ENCODE measurements around the gene PDLIM4.

The PDLIM4 gene

DNA sequence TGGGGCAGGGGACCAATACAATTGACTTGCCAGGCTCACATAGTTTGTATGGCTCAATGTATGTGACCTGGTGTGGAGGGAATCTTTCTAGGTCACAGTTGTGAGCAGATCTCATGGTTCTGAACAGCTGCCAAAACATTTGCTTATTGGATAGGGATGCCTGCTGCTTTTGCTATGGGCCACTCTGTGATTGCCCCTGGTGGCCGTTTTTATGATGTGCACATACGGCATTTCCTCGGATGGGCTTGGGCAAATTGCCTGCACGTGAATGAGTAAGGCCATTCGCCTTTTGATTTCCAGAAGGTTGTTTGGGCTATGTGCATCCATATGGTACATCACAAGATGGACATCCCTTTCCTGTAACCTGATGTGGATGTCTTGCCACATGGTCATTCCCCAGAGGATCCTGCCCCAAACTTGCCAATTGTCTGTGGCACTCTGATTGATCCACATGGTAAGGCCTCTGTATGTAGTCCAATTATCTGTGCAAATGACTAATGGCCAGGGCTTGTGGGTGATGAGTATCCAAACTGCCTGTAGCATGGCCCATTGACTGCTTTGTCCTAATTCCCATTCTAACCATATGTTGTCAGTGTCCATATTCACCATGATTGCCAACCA is 26.0 kb downstream of the PDLIM4 start:
- Histone ChIP-seq H3K4me3 (ENCODE audit: low read length) (no peak overlapping the region), H3K4me2 (ENCODE audit: low read length) (no peak overlapping the region), H3K9me3 (ENCODE audit: control insufficient read depth, insufficient read depth, low read length) (no peaks in the 10 kb centered on the region), H3K79me2 (ENCODE audit: control insufficient read depth, low read length) (no peaks in the 10 kb centered on the region), H3K27me3 (ENCODE audit: control insufficient read depth, low read length) (peaks cover 8% of the 10 kb centered on the region), H3F3A (ENCODE audit: control insufficient read depth, insufficient read depth) (no peaks in the 10 kb centered on the region), H3K9me2 (replicated peaks; ENCODE audit: control insufficient read depth, low read length) (no peaks in the 10 kb centered on the region), H3K4me1 (ENCODE audit: control insufficient read depth, low read length) (no peaks in the 10 kb centered on the region), H3K36me3 (ENCODE audit: control insufficient read depth, low read length) (no peaks in the 10 kb centered on the region), H4K20me1 (ENCODE audit: control insufficient read depth, insufficient read depth, low read depth, low read length) (no peaks in the 10 kb centered on the region), H3K27ac (ENCODE audit: low read depth, low read length) (no peak overlapping the region)
- no peak for TF ChIP-seq EZH2phosphoT487 (IDR thresholded peaks at IDR 0.05; ENCODE audit: borderline replicate concordance, low read length)
- TF ChIP-seq, protein P1, sequence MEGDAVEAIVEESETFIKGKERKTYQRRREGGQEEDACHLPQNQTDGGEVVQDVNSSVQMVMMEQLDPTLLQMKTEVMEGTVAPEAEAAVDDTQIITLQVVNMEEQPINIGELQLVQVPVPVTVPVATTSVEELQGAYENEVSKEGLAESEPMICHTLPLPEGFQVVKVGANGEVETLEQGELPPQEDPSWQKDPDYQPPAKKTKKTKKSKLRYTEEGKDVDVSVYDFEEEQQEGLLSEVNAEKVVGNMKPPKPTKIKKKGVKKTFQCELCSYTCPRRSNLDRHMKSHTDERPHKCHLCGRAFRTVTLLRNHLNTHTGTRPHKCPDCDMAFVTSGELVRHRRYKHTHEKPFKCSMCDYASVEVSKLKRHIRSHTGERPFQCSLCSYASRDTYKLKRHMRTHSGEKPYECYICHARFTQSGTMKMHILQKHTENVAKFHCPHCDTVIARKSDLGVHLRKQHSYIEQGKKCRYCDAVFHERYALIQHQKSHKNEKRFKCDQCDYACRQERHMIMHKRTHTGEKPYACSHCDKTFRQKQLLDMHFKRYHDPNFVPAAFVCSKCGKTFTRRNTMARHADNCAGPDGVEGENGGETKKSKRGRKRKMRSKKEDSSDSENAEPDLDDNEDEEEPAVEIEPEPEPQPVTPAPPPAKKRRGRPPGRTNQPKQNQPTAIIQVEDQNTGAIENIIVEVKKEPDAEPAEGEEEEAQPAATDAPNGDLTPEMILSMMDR (IDR thresholded peaks at IDR 0.05; ENCODE audit: low read depth, low read length, poor library complexity, severe bottlenecking): peak; percentile 20

DNA sequence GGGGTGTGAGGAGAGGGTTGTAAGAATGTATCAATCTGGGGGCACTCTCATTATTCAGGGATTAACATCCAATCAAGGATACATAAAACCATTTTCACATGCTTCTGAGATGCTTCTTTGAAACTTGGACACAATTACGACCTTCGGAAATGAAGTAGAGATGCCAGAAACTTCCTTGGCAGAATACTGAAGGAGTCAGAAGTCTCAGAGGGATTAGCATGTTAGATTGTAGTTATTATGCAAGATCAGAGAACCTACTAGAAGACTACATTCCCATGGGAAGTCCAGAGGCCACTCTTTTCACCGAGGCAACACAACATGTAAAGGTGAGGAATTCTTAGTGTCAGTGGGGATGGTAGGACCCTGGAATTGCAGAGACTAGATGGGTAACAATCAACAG is 31.6 kb downstream of the PDLIM4 start:
- no peak overlapping the region for H3K4me2 ChIP-seq (ENCODE audit: low read length)
- H3K79me2 ChIP-seq (ENCODE audit: control insufficient read depth, low read length): no peaks in the 10 kb centered on the region
- H3F3A ChIP-seq (ENCODE audit: control insufficient read depth, insufficient read depth): no peaks in the 10 kb centered on the region
- no peaks in the 10 kb centered on the region for H4K20me1 ChIP-seq (ENCODE audit: control insufficient read depth, insufficient read depth, low read depth, low read length)
- no peaks in the 10 kb centered on the region for H3K9me3 ChIP-seq (ENCODE audit: control insufficient read depth, insufficient read depth, low read length)
- no peaks in the 10 kb centered on the region for H3K9me2 ChIP-seq (replicated peaks; ENCODE audit: control insufficient read depth, low read length)
- peaks cover 32% of the 10 kb centered on the region for H3K27me3 ChIP-seq (ENCODE audit: control insufficient read depth, low read length)
- no peaks in the 10 kb centered on the region for H3K36me3 ChIP-seq (ENCODE audit: control insufficient read depth, low read length)
- H3K27ac ChIP-seq (ENCODE audit: low read depth, low read length): no peak overlapping the region
- TF ChIP-seq EZH2phosphoT487 (IDR thresholded peaks at IDR 0.05; ENCODE audit: borderline replicate concordance, low read length): no peak
- TF ChIP-seq, protein P1 (IDR thresholded peaks at IDR 0.05; ENCODE audit: low read depth, low read length, poor library complexity, severe bottlenecking): no peak
- H3K4me1 ChIP-seq (ENCODE audit: control insufficient read depth, low read length): peaks cover 15% of the 10 kb centered on the region
- no peak overlapping the region for H3K4me3 ChIP-seq (ENCODE audit: low read length)

DNA sequence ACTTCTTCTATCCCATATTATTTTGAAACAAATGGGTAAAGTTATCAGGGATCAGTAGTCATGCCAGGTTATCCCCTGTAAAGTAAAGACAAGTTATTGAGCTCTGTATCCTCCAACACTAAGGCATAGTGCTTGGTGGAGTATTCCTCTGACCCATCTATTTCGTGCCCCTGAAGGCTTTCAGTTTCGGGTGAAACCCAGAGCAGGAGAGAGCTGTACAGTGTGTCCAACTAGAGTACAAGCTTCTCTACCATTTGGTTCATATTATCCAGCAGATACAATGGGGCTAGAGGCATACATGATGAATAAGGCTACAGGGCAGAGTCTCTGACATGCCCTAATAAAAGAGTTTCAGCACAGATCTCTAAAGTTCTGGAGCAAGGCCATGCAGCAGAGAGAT is 33.5 kb downstream of the PDLIM4 start:
- no peak overlapping the region for H3K4me2 ChIP-seq (ENCODE audit: low read length)
- H3K27ac ChIP-seq (ENCODE audit: low read depth, low read length): no peak overlapping the region
- H3K36me3 ChIP-seq (ENCODE audit: control insufficient read depth, low read length): no peaks in the 10 kb centered on the region
- H3K9me3 ChIP-seq (ENCODE audit: control insufficient read depth, insufficient read depth, low read length): no peaks in the 10 kb centered on the region
- H3K9me2 ChIP-seq (replicated peaks; ENCODE audit: control insufficient read depth, low read length): no peaks in the 10 kb centered on the region
- no peaks in the 10 kb centered on the region for H3F3A ChIP-seq (ENCODE audit: control insufficient read depth, insufficient read depth)
- peaks cover 51% of the 10 kb centered on the region for H3K27me3 ChIP-seq (ENCODE audit: control insufficient read depth, low read length)
- peaks cover 26% of the 10 kb centered on the region for H3K4me1 ChIP-seq (ENCODE audit: control insufficient read depth, low read length)
- no peaks in the 10 kb centered on the region for H4K20me1 ChIP-seq (ENCODE audit: control insufficient read depth, insufficient read depth, low read depth, low read length)
- no peaks in the 10 kb centered on the region for H3K79me2 ChIP-seq (ENCODE audit: control insufficient read depth, low read length)
- no peak for TF ChIP-seq EZH2phosphoT487 (IDR thresholded peaks at IDR 0.05; ENCODE audit: borderline replicate concordance, low read length)
- TF ChIP-seq, protein P1 (IDR thresholded peaks at IDR 0.05; ENCODE audit: low read depth, low read length, poor library complexity, severe bottlenecking): no peak
- H3K4me3 ChIP-seq (ENCODE audit: low read length): no peak overlapping the region
